ENCODE data around the gene MYCBP.

GRCh38 chr1:38819040-38819439 lies 54.1 kb downstream of the MYCBP start:
- TF ChIP-seq CTCF (conservative IDR thresholded peaks at IDR 0.05; ENCODE audit: low read depth, low read length) (no peak), EZH2 (IDR thresholded peaks at IDR 0.05; ENCODE audit: borderline replicate concordance, low read depth, low read length, poor library complexity, severe bottlenecking) (no peak)
